GM21723 (cell line): ENCODE results near the gene CLDN6.

Source experiments
- ATAC-seq: cut with Tn5 transposase; IDR thresholded peaks from one replicate; pipeline ENCODE4 v1.9.1; 2021; ENCODE audit warnings: mild to moderate bottlenecking, moderate library complexity; ENCODE audit not compliant: unreplicated experiment

The CLDN6 gene

DNA sequence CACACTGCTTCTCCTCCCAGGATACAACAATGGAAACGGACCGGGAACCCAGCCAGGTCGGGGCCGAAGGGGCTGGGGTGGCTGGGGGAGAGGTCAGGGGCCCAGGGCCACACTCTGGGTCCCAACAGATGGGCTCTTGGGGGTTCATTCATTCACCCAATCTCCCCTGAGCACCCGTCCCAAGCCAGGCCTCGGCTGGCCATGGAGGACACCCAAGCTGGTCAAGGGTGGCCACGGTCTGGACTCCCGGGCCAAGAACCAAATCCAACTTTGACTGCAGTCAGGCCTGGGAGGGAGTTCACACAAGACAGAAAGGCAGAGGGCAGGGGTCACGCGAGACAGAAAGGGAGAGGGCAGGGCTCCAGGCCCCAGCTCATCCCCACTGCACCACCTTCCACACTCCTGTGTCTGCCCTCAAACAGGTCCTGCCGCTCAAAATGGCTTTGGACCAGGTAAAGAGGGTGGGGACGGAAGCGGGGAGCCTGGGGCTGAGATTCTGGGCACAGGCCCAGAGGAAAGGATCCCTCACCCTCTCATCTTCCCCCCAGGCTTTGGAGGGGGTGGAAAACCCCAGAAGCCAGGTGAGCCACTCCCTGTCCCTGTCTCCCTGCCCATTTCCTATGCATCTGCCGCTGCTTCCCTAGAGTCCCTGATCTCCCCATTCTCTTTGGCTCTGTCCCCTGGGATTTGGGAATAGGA, 25.5 kb downstream of the CLDN6 start:
- no peak for ATAC-seq

DNA sequence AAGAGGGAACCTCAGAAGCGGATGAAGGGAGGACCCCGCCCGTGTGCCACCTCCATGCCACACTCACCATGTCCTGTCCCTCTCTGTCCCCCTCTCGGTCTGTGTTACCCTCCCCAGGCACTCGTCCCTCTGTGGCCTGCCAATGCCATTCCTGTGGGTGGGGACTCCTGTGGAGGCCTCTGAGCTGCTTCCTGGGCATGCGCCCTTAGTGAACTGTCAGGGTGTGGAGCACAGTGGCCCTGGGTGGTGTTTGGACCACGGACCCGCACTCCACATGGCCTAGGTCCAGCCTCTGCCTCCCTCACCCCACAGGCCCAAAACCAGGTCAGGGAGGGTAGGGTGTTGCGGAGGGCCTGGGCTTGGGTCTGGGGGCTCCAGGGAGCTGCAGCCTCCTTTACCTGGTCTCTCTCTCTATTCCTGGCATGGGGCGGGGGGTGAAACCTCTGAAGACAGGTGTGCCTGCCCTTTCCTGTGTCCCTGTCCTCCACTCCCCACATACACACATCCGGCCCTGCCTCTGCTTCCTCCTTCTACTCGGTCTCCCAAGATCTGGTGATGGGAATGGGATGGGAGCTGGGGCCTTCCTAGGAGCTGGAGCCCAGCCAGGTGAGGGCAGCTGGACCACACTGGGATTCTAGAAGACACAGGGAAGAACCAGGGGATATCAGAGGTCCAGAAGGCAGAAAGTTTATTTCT, 26.3 kb downstream of the CLDN6 start:
- ATAC-seq, result no peak

DNA sequence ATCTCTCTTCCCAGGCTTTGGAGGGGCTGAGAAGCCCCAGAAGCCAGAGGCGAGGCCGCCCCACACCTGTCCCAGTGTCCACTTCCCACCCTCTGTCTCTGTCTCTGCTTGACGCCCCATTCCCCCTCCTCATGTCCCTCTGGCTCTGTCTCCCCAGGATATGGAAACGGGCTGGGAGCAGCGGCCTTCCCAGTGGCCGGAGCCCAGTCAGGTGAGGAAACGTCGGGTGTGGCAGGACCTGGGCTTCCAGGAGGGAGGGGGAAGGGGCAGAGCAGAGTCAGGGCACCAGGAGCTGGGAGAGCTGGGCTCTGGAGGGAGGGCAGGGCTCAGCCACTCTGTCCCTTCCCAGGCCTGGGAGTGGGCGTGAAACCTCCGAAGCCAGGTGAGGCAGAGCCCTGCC, 27.1 kb downstream of the CLDN6 start:
- ATAC-seq, result no peak

DNA sequence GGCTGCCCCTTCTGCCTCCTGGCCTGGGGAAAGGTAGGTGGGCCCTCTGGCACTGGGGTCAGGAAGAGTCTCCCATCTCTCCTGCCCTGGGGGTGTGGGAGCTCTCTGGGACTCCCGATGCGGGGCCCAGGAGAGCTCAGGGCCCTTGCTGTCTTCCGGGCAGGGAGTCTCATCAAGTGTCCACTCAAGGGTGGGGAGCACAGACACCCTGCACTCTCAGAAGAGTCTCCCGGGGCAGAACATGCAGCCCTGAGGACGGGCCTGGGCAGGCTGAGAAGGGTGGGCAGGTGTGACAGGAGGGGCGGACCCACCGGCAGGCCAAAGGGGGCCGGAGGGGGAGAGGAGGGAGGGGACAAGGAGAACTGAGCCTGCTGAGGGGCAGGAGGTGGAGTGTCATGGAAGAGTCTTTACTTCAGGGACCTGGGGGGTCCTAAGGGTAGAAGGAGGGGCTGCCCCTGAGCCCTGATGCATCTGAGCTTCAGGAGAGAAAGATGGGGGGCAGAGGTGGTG, 29.3 kb downstream of the CLDN6 start:
- no peak for ATAC-seq

DNA sequence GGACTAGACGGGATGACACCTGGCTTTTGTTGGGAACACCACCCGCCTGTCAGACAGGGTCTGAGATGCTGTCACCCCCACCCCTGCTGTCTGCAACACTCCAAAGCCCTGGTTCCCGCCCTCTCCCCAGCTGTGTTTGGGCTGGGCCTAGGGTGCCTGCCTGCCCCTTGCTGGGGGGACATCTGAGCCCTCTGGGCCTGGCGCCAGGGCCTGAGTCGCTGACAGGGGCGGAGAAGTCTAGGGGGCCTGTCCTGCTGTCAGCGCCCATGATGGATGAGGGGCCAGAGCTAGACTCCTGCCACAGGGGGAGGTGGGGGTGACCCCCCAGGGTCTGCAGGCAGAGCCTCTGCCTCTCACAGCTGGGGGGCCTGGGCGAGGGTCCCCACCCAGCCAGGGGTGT, 30.1 kb downstream of the CLDN6 start:
- no peak for ATAC-seq

DNA sequence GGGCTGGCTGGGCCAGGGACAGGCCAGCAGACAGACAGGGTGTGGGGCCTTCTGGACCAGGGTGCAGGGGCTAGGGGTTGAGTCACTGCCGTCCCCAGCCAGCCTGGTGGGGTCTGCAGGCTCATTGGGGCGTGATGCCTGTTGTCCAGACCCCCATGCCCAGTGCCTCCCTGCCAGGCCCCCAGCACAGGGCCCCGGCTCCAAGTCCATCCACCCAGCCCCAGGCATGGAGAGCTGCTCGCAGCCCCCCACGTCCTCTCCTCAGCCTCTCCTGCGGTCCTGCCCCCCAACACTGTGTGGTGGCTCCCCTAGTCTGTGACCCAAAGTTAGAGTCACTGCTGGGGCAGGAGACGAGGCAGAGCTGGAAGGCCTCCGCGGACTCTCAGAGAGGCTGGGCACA, 30.7 kb downstream of the CLDN6 start:
- no peak for ATAC-seq

DNA sequence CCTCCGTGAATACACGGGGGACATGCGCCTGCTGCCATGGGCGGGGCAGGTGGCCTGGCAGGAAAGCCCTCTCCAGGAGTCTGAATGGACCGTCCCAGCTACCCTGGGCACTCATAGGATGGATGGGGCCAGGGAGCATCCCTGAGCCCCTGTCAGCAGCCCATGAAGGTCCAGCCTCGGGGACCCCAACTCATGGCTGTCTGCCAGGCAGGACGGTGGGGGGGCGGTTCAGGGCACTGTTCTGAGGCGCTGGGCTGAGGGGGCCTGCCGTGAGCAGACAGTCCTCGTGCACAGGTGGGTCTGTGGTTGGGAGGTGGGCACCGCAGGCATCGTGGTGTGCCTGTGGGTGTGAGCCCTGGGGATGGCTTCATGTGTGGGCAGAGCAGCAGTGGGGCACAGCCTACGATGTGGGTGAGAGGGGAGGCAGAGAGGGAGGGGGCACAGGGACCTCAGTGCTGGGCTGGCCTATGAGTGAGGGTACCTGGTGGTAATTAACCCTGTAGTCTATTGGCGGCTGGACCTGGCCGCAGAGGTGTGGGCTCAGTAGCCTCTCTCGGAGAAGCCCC, 31.3 kb downstream of the CLDN6 start:
- no peak for ATAC-seq

DNA sequence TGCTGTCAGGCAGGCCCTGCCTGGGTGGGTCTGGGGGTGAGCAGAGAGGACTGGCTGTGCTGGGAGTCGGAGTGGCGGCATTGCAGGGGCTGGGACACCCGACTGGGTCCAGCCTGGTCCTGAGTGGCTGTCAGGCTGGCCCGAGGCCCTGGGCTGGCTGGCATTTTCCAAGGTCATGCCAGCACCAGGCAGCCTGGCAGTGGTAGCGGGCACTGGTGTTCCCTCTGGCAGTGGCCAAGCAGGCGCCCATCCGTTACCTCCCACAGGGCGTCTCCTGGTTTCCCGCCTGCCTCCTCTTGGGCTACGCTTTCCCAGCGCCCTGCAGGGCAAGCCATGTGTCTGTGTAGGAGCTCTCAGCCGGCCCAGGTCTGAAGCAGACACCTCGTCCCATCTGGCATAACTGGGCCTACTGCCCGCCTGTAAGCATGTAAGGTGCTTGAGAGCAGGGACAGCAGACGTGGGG, 32.1 kb downstream of the CLDN6 start:
- ATAC-seq, result no peak

DNA sequence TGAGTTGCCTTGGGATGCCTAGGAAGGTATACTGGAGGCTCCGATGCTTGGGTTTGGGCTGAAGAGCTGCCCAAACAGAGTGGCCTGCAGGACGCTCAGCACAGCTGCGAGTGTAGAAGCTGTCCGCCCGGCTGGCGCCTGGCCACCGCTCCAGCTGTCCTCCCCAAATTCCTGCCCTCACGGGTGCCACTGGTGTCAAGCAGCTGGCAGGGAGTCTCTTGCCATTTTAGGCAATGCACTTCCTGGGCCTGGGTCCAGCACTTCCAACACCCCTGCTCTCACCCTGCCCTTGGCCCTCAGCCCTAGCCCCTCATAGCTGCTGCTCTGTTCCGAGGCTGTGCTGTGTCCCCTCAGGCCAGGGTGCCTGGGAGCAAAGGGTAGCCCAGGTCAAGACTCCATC, 32.5 kb downstream of the CLDN6 start:
- ATAC-seq, result no peak

DNA sequence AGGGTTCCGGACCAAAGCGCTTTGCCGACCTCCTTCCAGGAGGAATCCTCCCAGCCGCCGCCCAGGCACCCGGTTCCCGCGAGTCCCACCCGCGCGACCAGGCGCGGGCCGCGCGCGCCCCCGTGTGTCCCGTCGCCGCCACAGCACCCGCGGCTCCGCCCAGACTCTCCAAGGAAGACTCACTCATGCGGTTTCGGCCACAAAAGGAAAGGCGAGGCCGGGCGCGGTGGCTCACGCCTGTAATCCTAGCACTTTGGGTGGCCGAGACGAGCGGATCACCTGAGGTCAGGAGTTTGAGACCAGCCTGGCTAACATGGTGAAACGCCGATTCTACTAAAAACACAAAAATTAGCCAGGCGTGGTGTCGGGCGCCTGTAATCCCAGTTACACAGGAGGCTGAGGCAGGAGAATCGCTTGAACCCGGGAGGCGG, 34.3 kb downstream of the CLDN6 start:
- no peak for ATAC-seq

DNA sequence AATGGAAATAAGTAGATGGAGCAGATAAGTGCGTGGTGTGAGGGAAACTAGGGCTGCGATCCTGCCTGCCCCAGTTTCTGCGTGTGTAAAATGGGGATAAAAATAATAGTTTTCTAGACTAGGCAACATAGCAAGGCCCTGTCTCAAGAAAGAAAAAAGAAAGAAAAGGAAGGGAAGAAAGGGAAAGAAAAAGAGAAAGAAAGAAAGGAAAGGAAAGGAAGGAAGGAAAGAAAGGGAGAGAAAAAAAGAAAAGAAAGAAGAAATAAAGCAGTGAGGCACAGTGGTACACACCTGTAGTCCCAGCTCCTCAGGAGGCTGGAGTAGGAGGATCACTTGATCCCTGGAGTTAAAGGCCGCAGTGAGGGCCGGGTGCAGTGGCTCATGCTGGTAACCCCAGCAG, 35.6 kb downstream of the CLDN6 start:
- ATAC-seq, result no peak

DNA sequence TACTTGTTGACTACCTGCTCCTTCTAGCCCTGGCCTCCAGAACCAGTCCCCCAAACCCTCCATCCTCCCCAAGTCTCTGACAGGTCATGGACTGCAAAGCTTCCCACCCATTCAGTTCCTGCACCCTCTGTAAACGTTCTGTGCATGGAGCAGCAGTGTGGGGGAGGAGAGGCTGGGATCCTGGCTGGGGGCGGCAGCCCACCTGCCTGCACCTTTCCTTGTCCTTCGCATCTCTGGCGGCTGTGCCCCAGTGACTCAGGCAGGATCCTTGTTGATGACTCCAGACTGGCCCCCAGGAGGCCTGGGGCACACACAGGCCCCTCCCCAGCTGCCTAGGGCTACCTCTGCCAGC, 36.1 kb downstream of the CLDN6 start:
- ATAC-seq, result no peak

DNA sequence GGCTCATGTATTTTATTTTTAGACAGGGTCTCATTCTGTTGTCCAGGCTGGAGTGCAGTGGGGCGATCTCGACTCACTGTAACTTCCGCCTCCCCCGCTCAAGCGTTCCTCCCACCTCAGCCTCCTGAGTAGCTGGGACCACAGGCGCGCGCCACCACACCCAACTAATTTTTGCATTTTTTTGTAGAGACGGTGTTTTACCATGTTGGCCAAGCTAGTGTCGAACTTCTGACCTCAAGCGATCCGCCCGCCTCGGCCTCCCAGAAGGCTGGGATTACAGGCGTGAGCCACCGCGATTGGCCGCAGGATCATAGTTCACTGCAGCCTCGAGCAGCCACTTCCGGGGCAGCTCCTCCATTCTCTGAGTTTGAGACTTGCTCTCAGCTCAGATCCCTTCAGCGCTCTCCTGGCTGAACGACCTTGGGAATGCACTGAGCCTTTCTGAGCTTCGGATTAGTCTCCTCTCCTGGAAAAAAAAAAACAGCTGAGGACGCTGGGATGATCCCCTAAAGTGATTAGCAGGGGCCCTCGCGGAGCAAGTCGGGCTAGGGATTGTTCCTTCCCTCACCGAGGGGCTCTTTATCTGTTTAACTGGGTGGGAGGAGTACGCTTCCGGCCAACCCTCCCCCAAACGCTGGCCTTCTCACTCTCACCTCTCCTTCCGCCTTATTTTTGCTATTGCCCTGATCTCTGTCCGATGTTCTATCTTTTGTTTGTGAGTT, 36.6 kb downstream of the CLDN6 start:
- no peak for ATAC-seq

DNA sequence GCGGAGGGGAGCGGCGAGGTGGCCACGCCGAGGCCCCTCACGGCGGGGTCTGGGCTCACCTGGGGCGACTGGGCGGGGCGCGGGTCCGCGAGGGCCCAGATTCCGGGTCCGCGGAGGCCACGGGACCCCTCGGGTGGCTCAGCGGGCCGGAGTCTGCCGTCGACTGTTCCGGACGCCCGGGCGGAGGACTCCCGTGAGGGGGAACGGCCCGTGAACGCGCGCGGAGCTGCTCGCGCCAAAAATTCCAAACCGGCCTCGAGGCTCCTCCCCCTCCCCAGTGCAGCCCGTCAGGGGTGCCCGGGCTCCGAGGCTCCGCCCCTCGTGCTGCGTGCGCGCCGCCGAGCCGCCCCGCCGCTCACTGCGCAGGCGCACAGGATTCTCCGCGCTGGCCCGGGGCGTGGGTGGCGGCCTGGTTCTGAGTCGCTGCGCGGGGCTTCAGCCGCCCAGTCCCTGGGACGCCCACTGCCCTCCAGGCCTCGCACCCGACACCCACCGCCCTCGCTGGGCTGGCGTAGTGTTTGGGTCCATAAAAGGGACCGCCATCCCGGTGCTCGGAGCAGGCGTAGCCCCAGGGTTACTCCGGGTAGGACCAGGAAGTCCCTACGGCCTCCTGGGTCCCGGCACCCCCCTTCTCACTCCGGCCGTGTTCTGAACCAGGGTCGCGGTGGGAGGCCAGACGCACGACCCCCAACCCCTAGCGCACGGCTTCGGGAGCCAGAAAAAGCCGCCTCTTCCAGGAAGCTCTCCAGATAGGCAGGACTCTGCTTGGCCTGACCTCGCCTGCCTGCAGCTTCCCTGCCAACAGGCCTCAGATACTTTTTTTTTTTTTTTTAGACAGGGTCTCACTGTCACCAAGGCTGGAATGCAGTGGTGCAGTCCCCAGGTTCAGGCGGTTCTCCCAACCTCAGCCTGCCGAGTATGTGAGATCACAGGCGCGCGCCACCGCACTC, 37.5 kb downstream of the CLDN6 start, which contains the start of gene PKMYT1:
Gene PKMYT1 (minus strand): TSS at position 220 of the 950 bp plus-strand sequence. CDS start 789 bp downstream, outside the sequence.
- ATAC-seq, result peak; percentile 62

DNA sequence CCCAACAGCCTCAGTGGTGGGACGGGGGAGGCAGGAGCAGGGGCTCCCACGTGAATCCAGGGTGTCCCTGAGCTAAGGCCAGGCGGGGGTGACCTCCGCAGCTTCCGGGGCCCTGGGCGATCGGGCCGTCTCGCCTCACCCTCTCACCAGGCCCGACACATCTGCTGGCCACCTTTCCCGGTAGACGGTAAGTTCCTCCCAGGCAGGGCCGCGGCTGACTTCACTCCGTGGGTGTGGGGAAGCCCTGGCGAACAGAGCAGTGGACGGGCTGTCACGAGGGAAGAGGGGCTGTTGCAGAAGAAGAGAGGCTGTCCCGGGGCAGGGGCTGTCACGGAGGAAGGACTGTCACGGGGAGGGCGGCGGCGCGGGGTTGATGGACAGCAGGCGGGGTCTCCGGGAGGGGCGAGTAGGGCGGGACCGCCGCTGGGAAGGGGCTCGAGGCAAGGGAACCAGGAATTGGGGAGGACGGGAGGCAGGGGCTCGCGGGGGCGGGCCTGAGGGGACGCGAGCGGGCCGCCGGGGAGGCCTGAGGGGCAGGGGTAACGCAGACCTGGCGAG, 38.2 kb downstream of the CLDN6 start:
- peak; percentile 11 for ATAC-seq

DNA sequence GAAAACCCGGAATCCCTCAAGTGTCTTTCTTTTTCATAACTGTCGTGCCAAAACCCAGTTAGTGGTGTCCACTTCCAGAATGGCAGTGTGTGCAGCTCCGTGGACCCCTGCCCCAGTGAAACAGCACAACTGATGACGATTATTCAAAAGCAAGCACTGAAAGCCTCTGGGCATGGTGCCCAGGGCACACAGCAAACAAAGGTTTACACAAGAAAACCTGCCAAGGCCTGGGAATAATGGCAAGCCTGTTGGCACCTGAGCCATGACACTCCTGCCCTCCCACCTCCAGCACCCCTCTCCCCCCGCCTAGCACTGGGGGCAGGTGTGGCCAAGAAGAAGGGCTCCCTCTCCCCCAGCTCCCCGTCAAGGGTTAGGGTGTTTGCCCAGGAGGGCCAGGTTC, 40.5 kb downstream of the CLDN6 start:
- ATAC-seq, result no peak

DNA sequence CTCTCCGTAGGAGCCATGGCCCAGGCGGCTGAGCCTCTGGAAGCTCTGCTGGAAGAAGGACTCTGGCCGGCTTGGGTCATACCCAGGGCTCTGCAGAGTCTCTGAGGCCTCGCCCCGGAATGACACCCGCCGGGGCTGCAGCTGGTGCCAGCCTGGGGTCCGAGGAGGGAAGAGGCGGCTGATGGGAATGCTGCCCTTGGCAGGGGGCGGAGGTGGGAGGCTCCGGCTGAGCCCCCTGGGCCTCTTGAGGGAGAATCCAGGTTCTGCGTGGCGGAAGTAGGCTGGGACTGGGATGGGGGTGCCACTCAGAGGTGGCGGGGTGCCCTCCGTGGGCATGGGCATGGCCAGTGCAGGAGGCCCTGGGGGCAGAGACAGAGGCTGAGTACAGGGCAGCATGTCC, 41.3 kb downstream of the CLDN6 start:
- ATAC-seq, result no peak

DNA sequence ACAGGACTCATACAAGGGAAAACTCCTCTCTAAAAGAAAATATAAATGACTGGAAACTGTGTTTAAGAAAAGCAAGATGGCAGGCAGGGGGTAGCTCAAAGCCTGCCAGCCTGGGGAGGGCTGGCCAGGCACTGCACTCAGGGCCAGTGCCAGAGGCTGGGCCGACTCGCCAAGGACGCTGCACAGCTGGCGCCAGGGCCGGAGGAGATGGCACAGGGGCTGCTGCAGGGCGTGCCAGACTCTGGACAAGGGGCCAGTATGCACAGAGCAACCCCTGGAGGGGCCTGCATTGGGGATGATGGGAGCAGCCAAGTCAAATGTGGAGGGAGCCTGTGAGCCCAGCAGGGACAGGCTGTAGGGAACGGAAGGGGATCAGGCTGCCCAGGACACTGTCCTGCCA, 41.8 kb downstream of the CLDN6 start:
- no peak for ATAC-seq

DNA sequence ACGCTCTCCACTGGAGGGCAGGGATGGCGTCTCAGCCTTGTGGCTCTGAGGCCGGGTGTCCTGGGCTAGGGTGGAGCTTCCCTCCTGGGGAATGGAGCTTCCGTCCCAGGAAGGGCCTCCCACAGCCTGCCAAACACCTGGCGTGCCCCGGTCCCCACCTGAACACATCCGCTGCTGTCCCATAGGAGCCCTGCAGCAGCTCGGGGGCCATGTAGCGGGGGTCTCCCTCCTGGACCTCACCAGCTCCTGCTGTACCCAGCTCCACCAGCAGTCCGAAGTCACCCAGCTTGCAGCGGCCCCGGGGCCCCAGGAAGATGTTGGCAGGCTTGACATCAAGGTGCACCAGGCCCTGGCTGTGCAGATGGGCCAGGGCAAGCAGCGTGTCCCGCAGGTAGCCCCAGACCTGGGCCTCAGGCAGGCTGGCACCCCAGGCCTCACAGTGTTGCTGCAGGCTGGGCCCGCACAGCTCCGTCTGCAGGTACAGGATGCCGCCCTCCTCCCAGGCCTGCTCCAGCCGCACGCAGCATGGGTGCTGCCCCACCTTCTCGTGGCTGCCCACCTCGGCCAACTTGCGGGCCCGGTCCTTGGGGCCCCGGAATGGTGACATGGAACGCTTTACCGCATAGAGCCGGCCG, 42.7 kb downstream of the CLDN6 start:
- ATAC-seq, result no peak
